HUES6 (cell line): Measurements from ENCODE around the gene SRPX.

Experiments used
- H3K27ac ChIP-seq: 2 replicates; pipeline ENCODE4 v1.7.0; 2013; ENCODE audit warnings: low read depth, mild to moderate bottlenecking, low read length, inconsistent platforms
- H3K27me3 ChIP-seq: 2 replicates; pipeline ENCODE4 v1.6.1; 2013; ENCODE audit warnings: low read length; ENCODE audit not compliant: control insufficient read depth, insufficient read depth
- H3K36me3 ChIP-seq: 2 replicates; pipeline ENCODE4 v1.6.1; 2013; ENCODE audit warnings: low read length; ENCODE audit not compliant: control insufficient read depth, insufficient read depth
- H3K4me1 ChIP-seq: 2 replicates; pipeline ENCODE4 v1.6.1; 2013; ENCODE audit warnings: low read length; ENCODE audit not compliant: control insufficient read depth, insufficient read depth
- H3K4me3 ChIP-seq: 2 replicates; pipeline ENCODE4 v1.5.1; 2013; ENCODE audit warnings: low read depth, low read length
- H3K9ac ChIP-seq: one replicate; pipeline ENCODE4 v1.6.1; 2013; ENCODE audit warnings: mild to moderate bottlenecking, low read length
- H3K9me3 ChIP-seq: 2 replicates; pipeline ENCODE4 v1.6.1; 2013; ENCODE audit warnings: low read depth, low read length; ENCODE audit not compliant: control insufficient read depth, insufficient read depth

The SRPX gene

DNA sequence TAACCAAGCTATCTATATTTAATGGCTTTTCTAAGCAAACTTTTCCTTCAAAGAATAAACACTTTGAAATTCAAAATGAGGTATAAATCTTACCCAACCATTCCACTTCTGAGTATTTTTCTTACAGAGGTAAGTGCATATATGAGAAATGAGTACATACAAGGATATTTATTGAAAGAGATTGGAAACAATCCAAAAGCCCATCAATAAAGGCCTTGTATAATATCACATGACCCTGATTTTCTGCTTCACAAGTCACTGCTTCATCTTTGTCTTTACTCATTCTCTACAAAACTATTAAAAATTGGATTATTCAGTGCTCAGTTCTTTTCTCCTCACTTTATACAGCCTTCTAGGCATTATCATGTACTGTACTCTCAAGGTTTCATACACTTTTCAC is 91.3 kb downstream of the SRPX start:
- Histone ChIP-seq H3K27ac (no peak overlapping the region), H3K9ac (no peak overlapping the region), H3K4me3 (no peak overlapping the region), H3K27me3 (no peaks in the 10 kb centered on the region), H3K9me3 (no peaks in the 10 kb centered on the region), H3K4me1 (no peaks in the 10 kb centered on the region), H3K36me3 (no peaks in the 10 kb centered on the region)

DNA sequence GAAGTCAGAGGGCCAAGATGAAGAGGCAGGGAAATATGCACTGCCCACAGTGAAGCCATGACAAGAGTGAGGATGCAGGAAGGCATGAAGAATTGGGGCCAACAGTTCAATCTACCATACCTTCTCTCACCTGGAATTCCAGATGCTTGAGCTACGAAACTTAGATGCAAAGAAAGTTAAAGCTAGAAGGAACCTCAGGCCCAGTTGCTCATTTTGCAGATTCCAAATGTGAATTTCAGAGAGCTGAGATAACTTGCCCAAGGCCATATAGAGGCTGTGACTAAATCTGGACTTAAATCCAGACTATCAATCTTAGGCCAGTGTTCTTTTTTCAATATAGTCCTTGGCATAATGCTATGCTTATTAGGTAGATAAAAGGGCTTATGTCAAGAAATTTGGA is 92.7 kb downstream of the SRPX start:
- Histone ChIP-seq H3K4me3 (no peak overlapping the region), H3K9me3 (no peaks in the 10 kb centered on the region), H3K27ac (no peak overlapping the region), H3K36me3 (no peaks in the 10 kb centered on the region), H3K4me1 (no peaks in the 10 kb centered on the region), H3K27me3 (no peaks in the 10 kb centered on the region), H3K9ac (no peak overlapping the region)

DNA sequence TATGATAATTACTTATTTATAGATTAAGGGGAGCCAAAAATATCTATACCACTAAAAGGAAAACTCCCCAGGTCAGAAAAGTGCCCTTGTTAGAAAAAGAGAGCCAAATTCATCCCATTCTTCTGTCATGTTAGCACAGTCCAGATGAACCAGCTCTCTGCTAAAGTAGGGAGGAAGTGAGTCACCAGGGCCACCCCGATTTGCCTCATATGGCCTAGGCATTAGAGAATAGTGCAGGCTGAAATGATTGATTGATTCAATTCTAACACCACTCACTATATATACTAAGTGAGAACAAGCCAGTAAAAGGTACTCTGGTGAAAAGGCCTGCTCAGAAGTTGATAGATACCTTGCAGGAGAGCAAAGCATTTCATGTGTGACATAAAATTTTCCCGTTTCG is 94.5 kb downstream of the SRPX start:
- H3K4me3 ChIP-seq: no peak overlapping the region
- no peak overlapping the region for H3K9ac ChIP-seq
- H3K9me3 ChIP-seq: no peaks in the 10 kb centered on the region
- no peaks in the 10 kb centered on the region for H3K4me1 ChIP-seq
- no peaks in the 10 kb centered on the region for H3K27me3 ChIP-seq
- no peaks in the 10 kb centered on the region for H3K36me3 ChIP-seq
- H3K27ac ChIP-seq: no peak overlapping the region

DNA sequence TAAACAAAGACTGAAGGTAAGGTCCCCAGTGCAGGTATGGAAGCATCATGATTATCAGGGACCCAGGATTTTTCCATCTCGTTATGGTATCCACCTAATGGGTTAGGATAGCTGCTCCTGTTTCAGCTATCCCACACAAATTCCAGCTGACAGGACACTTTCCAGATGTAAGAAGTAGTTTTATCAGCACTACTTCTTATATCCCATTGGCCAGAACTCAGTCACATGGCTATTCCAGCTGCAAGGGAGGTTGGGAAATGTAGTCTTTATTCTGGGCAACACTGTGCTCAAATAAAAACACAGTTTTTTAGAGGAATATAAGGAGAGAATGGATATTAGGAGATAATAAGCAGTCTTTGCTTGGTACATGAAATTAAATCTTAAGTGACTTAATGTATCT is 96.7 kb downstream of the SRPX start:
- H3K4me3 ChIP-seq: no peak overlapping the region
- no peaks in the 10 kb centered on the region for H3K9me3 ChIP-seq
- H3K27me3 ChIP-seq: no peaks in the 10 kb centered on the region
- no peak overlapping the region for H3K9ac ChIP-seq
- H3K4me1 ChIP-seq: no peaks in the 10 kb centered on the region
- no peaks in the 10 kb centered on the region for H3K36me3 ChIP-seq
- H3K27ac ChIP-seq: no peak overlapping the region

DNA sequence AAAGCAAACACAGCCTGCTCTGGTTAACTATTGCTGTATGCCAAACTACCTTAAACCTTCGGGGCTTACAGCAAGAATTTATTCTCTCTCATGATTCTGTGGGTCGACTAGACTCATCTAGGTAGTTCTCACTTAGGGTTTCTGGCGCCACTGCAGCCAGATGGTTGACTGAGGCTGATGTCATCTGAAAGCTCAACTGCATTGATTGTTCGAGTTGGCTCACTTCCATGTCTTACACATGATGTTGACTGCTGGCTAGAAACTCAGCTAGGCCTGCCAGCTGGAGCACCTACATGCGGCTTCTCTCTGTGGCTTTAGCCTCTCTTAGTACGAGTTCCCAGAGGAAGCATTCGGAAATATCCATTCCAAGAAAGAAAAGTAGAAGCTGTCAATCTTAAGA is 103.2 kb downstream of the SRPX start:
- no peaks in the 10 kb centered on the region for H3K36me3 ChIP-seq
- no peaks in the 10 kb centered on the region for H3K4me1 ChIP-seq
- no peaks in the 10 kb centered on the region; the same call in 1 of the 2 replicates for H3K27me3 ChIP-seq
- H3K9ac ChIP-seq: no peak overlapping the region
- no peak overlapping the region for H3K4me3 ChIP-seq
- H3K9me3 ChIP-seq: no peaks in the 10 kb centered on the region
- no peak overlapping the region for H3K27ac ChIP-seq

DNA sequence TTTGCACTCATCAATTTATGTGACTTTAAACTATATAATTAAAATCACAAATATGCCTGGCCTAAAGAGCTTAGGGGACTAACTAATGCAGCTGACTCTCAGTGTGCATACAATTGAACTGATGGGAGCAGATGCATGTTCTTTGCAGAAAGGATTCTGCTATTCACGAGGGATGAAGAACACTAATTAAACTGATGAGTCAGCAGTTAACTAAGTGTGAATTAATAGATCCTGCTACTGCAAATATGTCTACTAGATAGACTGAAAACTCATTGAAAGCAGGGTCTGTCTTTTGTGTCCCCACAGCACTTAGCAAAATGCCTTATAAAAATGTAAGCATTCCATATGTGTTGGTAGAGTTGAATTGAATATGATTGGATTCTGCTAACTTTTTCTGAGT is 104.0 kb downstream of the SRPX start:
- no peak overlapping the region for H3K4me3 ChIP-seq
- no peaks in the 10 kb centered on the region for H3K4me1 ChIP-seq
- H3K36me3 ChIP-seq: no peaks in the 10 kb centered on the region
- no peaks in the 10 kb centered on the region for H3K9me3 ChIP-seq
- no peaks in the 10 kb centered on the region; the same call in 1 of the 2 replicates for H3K27me3 ChIP-seq
- H3K9ac ChIP-seq: no peak overlapping the region
- no peak overlapping the region for H3K27ac ChIP-seq

DNA sequence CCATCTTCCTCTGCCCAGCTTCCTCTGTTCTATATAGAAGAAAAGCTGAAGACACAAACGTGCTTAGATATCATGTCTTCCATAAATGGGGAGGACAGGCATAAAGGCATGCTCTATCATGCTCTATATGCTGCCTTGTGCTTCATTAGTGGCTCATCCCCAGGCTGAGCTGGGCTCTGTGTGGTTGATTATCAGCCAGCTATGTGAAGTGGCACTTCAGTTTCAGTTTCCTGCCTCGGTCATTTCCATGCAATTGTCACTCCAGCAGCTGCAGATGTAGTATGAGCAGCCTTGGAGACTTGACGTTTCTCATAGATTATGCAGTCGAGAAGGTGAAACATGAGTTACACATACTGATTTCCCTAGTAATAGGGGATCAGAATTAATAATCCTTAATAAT is 108.1 kb downstream of the SRPX start:
- Histone ChIP-seq H3K27me3 (no peaks in the 10 kb centered on the region; the same call in 1 of the 2 replicates), H3K9me3 (no peaks in the 10 kb centered on the region), H3K9ac (no peak overlapping the region), H3K27ac (no peak overlapping the region), H3K4me3 (no peak overlapping the region), H3K36me3 (no peaks in the 10 kb centered on the region), H3K4me1 (no peaks in the 10 kb centered on the region)

DNA sequence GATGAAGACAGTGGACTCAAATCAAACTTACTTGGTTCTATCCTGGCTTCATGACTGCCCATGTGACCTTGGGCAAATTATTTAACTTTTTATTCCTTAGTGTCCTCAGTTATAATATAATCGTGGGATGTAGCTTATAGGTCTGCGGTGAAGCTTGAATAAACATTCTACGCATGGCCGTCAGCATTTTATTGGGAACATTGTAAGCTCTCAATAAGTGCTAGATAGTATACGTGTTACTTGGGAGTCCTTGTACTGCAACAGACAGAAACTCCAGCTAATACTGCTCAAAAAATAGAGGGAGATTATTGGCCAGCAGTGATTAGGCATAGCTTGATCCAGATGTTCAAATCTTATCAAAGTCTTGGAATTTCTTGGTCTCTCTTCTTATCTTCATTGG is 109.5 kb downstream of the SRPX start:
- Histone ChIP-seq H3K27ac (no peak overlapping the region), H3K9ac (no peak overlapping the region), H3K36me3 (no peaks in the 10 kb centered on the region), H3K27me3 (no peaks in the 10 kb centered on the region; the same call in 1 of the 2 replicates), H3K4me3 (no peak overlapping the region), H3K9me3 (no peaks in the 10 kb centered on the region), H3K4me1 (peaks cover 4% of the 10 kb centered on the region; the same call in 1 of the 2 replicates)

DNA sequence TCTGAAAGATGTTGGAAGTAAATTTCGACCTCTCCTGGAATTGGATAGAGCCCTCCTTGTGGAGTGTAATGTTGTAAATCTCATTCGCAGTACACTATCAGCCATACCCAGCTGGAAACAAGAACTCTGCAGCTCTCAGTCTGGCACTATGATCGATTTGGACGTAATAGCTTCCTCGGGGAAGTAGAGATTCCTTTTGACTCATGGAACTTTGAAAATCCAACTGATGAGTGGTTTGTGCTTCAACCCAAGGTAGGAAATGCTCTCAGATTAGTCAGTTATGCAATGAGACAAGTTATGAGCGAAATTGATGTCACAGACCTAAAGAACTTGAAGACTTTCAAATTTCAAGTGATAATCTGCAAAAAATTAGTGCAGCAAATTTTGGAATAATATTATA is 110.4 kb downstream of the SRPX start:
- no peaks in the 10 kb centered on the region for H3K9me3 ChIP-seq
- H3K4me1 ChIP-seq: peaks cover 10% of the 10 kb centered on the region; the same call in 1 of the 2 replicates
- no peak overlapping the region for H3K9ac ChIP-seq
- H3K27ac ChIP-seq: no peak overlapping the region
- H3K27me3 ChIP-seq: no peaks in the 10 kb centered on the region; the same call in 1 of the 2 replicates
- H3K36me3 ChIP-seq: no peaks in the 10 kb centered on the region
- no peak overlapping the region for H3K4me3 ChIP-seq

DNA sequence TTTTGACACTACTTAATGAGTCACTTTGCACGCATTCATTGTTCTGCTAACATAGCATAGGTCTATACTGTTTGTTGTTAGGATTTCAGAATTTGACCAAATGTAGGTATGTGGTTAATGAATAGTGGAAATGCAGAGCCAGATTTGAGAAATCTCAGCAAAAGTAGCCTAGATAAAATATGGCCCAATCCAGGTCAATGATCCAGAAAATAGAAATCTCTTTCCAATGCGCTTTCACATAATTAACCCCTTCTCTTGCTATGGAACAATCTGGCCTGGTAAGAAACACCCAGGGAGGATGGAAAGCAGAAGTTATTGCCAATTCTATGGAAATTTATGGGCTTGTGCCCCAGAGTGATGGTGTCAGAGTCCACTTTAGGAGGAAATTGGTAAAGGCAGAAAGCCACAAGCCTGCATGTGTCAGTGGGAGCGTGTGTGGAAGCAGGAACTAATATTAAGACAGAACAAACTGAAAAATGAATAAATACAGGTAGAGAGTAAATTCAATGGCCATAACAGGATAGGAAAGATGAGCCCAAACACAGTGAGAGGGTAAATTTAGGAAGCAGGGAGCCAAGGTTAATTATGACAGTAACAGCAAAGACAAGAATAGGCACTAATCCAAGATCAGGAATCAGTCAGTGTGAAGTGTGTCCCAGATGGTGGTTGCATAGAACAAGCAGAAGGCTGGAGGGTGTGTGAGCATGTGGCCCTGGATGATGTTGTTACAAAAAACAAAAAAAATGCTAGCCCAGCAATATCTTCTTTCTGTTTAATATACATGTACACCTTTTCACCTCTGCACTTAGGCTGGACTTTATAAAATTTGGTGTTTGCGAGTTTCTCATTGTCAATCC is 111.4 kb downstream of the SRPX start:
- Histone ChIP-seq H3K36me3 (no peaks in the 10 kb centered on the region), H3K4me1 (peaks cover 10% of the 10 kb centered on the region; the same call in 1 of the 2 replicates), H3K9me3 (no peaks in the 10 kb centered on the region), H3K27me3 (no peaks in the 10 kb centered on the region; the same call in 1 of the 2 replicates), H3K4me3 (no peak overlapping the region), H3K27ac (no peak overlapping the region), H3K9ac (no peak overlapping the region)

DNA sequence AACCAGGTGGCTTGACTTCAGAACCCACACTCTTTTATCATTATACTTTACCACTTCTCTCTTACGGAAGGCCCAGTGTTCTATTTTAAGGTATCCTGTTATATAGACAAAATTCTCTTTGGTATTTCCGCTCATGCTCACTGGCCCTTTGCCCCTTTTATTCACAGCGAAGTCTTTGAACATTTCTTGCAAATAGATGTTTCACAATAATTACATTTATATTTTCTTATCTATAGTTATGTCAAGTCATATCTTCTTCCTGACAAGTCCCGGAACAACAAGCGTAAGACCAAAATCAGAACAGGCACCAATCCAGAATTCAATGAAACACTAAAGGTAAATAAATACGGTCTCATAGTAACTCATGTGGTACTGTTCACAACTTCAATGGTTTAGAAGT is 112.3 kb downstream of the SRPX start:
- H3K27ac ChIP-seq: no peak overlapping the region
- H3K9ac ChIP-seq: no peak overlapping the region
- no peak overlapping the region for H3K4me3 ChIP-seq
- H3K36me3 ChIP-seq: no peaks in the 10 kb centered on the region
- peaks cover 10% of the 10 kb centered on the region; the same call in 1 of the 2 replicates for H3K4me1 ChIP-seq
- no peaks in the 10 kb centered on the region; the same call in 1 of the 2 replicates for H3K27me3 ChIP-seq
- no peaks in the 10 kb centered on the region for H3K9me3 ChIP-seq
